Hepatocyte (in vitro differentiated cells): ENCODE measurements around the gene CDC5L. TPM values are rescaled to one million over a fixed set of nuclear protein-coding genes. Genes with fewer than 3 reads are reported as not detected.

Experiments used
- DNase-seq: peaks from one replicate; pipeline ENCODE4 v3.0.0-alpha.2; 2016; ENCODE audit warnings: low spot score
- H2AFZ ChIP-seq: fragments of 200-600 bp; sonication (generic); 2 replicates; pipeline ENCODE4 v1.6.0; 2016; ENCODE audit warnings: antibody characterized with exemption, mild to moderate bottlenecking
- H3K27ac ChIP-seq: fragments of 200-600 bp; sonication (generic); 2 replicates; pipeline ENCODE4 v1.5.1; 2016; ENCODE audit warnings: mild to moderate bottlenecking
- H3K27me3 ChIP-seq: fragments of 200-600 bp; sonication (generic); 2 replicates; pipeline ENCODE4 v1.6.1; 2016
- H3K36me3 ChIP-seq: fragments of 200-600 bp; sonication (generic); replicated peaks from 2 replicates; pipeline ENCODE4 v1.5.1; 2016; ENCODE audit warnings: low read depth; ENCODE audit not compliant: insufficient read depth
- H3K4me1 ChIP-seq: fragments of 200-600 bp; sonication (generic); 2 replicates; pipeline ENCODE4 v1.5.1; 2016; ENCODE audit warnings: mild to moderate bottlenecking, moderate library complexity; ENCODE audit not compliant: insufficient read depth
- H3K4me2 ChIP-seq: fragments of 200-600 bp; sonication (generic); 2 replicates; pipeline ENCODE4 v1.6.0; 2016
- H3K4me3 ChIP-seq: fragments of 200-600 bp; sonication (generic); 2 replicates; pipeline ENCODE4 v1.5.1; 2016; ENCODE audit warnings: mild to moderate bottlenecking
- H3K79me2 ChIP-seq: fragments of 200-600 bp; sonication (generic); 2 replicates; pipeline ENCODE4 v1.6.0; 2017; ENCODE audit warnings: mild to moderate bottlenecking
- H3K9me2 ChIP-seq: fragments of 200-600 bp; sonication (generic); replicated peaks from 2 replicates; pipeline ENCODE4 v1.6.0; 2017; ENCODE audit warnings: mild to moderate bottlenecking; ENCODE audit not compliant: insufficient read depth
- H3K9me3 ChIP-seq: fragments of 200-600 bp; sonication (generic); 2 replicates; pipeline ENCODE4 v1.5.1; 2016; ENCODE audit warnings: low read depth, mild to moderate bottlenecking
- H4K20me1 ChIP-seq: fragments of 200-600 bp; sonication (generic); 2 replicates; pipeline ENCODE4 v1.6.0; 2016; ENCODE audit warnings: mild to moderate bottlenecking; ENCODE audit not compliant: insufficient read depth, poor library complexity, severe bottlenecking
- CTCF ChIP-seq: fragments of 200-600 bp; sonication (generic); IDR thresholded peaks from 2 replicates; pipeline ENCODE4 v1.5.1; 2016; ENCODE audit warnings: antibody characterized with exemption, mild to moderate bottlenecking; ENCODE audit not compliant: poor library complexity
- EZH2 ChIP-seq: fragments of 200-600 bp; sonication (generic); IDR thresholded peaks from 2 replicates; pipeline ENCODE4 v1.6.1; 2016; ENCODE audit warnings: antibody characterized with exemption, mild to moderate bottlenecking, borderline replicate concordance
- EZH2phosphoT487 ChIP-seq: fragments of 200-600 bp; sonication (generic); IDR thresholded peaks from one replicate; pipeline ENCODE4 v1.6.1; 2018; ENCODE audit warnings: antibody characterized with exemption, mild to moderate bottlenecking, low read depth, moderate library complexity; ENCODE audit not compliant: unreplicated experiment, severe bottlenecking
- WGBS: methylation state at CpG from one replicate; pipeline ENCODE4 v1.1.6; 2016; ENCODE audit warnings: low lambda C conversion rate; ENCODE audit errors: missing lambda C conversion rate; 5-methylcytosine and 5-hydroxymethylcytosine counted together
- polyA plus RNA-seq: library from polyadenylated mRNA; unstranded; fragments of >200 nt; fragmentation: Nextera tagmentation; extraction: Ambion mirVana; gene quantifications from 2 replicates; pipeline ENCODE4 v1.2.1, GENCODE V29; 2016
- total RNA-seq: library from RNA; depleted of rRNA; stranded (reverse); fragments of >200 nt; gene quantifications from 2 replicates; pipeline ENCODE4 v1.2.3, GENCODE V29; 2014

The CDC5L gene
- total and polyA plus RNA-seq, 2 experiments from 2014 or later: 10.0 to 23.1 TPM

- TF ChIP-seq EZH2phosphoT487 (no peak), EZH2 (no peak), CTCF (no peak)
Measured at GRCh38 chr6:44487586-44487985, 100.1 kb downstream of the CDC5L start.

GRCh38 chr6:44489910-44490604 is 102.6 kb downstream of the CDC5L start:
- Histone ChIP-seq H3K79me2 (no peaks in the 10 kb centered on the region), H3K4me1 (peaks cover 8% of the 10 kb centered on the region), H2AFZ (no peak overlapping the region), H3K4me3 (no peak overlapping the region), H3K27ac (peak overlapping the region; percentile 57), H3K9me3 (no peaks in the 10 kb centered on the region), H3K9me2 (no peaks in the 10 kb centered on the region), H3K4me2 (peak overlapping the region; percentile 24), H3K36me3 (no peaks in the 10 kb centered on the region), H3K27me3 (peaks cover 6% of the 10 kb centered on the region), H4K20me1 (no peaks in the 10 kb centered on the region)
- TF ChIP-seq EZH2phosphoT487: no peak
- no peak for TF ChIP-seq CTCF
- TF ChIP-seq EZH2: no peak
- peak; percentile 68 for DNase-seq
- whole genome bisulfite sequencing: 70% methylated on average over 6 of the region's 6 CpGs

More at GRCh38 chr6:44487586-44487985, 100.1 kb downstream of the CDC5L start:
- no peak overlapping the region for H3K4me3 ChIP-seq
- no peak overlapping the region for H2AFZ ChIP-seq
- H3K27me3 ChIP-seq: peaks cover 6% of the 10 kb centered on the region
- H3K27ac ChIP-seq: no peak overlapping the region
- H3K79me2 ChIP-seq: no peaks in the 10 kb centered on the region
- WGBS: 94% methylated on average over 2 of the region's 2 CpGs
- no peak overlapping the region for H3K4me2 ChIP-seq
- no peaks in the 10 kb centered on the region for H3K36me3 ChIP-seq
- H3K9me3 ChIP-seq: no peaks in the 10 kb centered on the region
- H4K20me1 ChIP-seq: no peaks in the 10 kb centered on the region
- peaks cover 4% of the 10 kb centered on the region for H3K4me1 ChIP-seq
- H3K9me2 ChIP-seq: no peaks in the 10 kb centered on the region
- no peak for DNase-seq

GRCh38 chr6:44493132-44493531 is 105.6 kb downstream of the CDC5L start:
- TF ChIP-seq CTCF (no peak), EZH2 (no peak), EZH2phosphoT487 (no peak)
- Histone ChIP-seq H3K27ac (no peak overlapping the region), H2AFZ (no peak overlapping the region), H3K4me3 (no peak overlapping the region), H3K36me3 (no peaks in the 10 kb centered on the region), H4K20me1 (no peaks in the 10 kb centered on the region), H3K4me2 (no peak overlapping the region), H3K79me2 (no peaks in the 10 kb centered on the region), H3K9me3 (no peaks in the 10 kb centered on the region), H3K4me1 (peaks cover 8% of the 10 kb centered on the region), H3K9me2 (no peaks in the 10 kb centered on the region), H3K27me3 (no peaks in the 10 kb centered on the region)
- 82% methylated on average over 5 of the region's 5 CpGs for WGBS
- DNase-seq: no peak
